H1 (cell line): ENCODE measurements around the gene PLD2. TPM values are rescaled to one million over a fixed set of nuclear protein-coding genes. Genes with fewer than 3 reads are reported as not detected.

Experiments
- ASH2L ChIP-seq: fragments of 200-600, 300-600 bp; sonication (generic); IDR thresholded peaks from one replicate; pipeline ENCODE4 v1.7.1; 2017; ENCODE audit warnings: low read length
- BACH1 ChIP-seq: IDR thresholded peaks from 2 replicates; pipeline ENCODE4 v1.6.1; 2012; ENCODE audit warnings: low read length, improper control_type of control experiment
- POLR2A ChIP-seq, 2 experiments: IDR thresholded peaks; 1 replicate in 1 of 2; 2 replicates in 1 of 2; pipeline ENCODE4 v1.6.1; 2011; ENCODE audit warnings: low read depth in 2 of 2, low read length in 2 of 2, mild to moderate bottlenecking in 2 of 2; ENCODE audit errors: control extremely low read depth in 1 of 2
- RAD21 ChIP-seq, 2 experiments: IDR thresholded peaks in 1 of 2; conservative IDR thresholded peaks in 1 of 2; 2 replicates each; pipeline ENCODE4 v1.6.1; 2011; ENCODE audit warnings: low read depth in 2 of 2, low read length in 2 of 2, improper control_type of control experiment in 1 of 2, inconsistent platforms in 1 of 2, mild to moderate bottlenecking in 1 of 2, moderate library complexity in 1 of 2
- SP1 ChIP-seq: IDR thresholded peaks from 2 replicates; pipeline ENCODE4 v1.6.1; 2011; ENCODE audit warnings: low read depth, low read length
- SP4 ChIP-seq: IDR thresholded peaks from 2 replicates; pipeline ENCODE4 v1.6.1; 2012; ENCODE audit warnings: low read length, inconsistent platforms
- USF2 ChIP-seq: IDR thresholded peaks from 2 replicates; pipeline ENCODE4 v1.6.1; 2011; ENCODE audit warnings: low read length, improper control_type of control experiment
- ZNF274 ChIP-seq: IDR thresholded peaks from 2 replicates; pipeline ENCODE4 v1.7.0; 2012; ENCODE audit warnings: low read length, borderline replicate concordance; ENCODE audit errors: extremely low read depth
- polyA plus RNA-seq, 7 experiments: library from polyadenylated mRNA; depleted of rRNA in 3 of 7; stranded (reverse) in 5 of 7; unstranded in 2 of 7; fragments of >200 nt in 5 of 7; fragments of 200-250 nt in 2 of 7; gene quantifications; 1 replicate in 5 of 7; 2 replicates in 1 of 7; 4 replicates in 1 of 7; pipeline versions ENCODE4 v1.2.1 to v1.2.3, GENCODE V29; 2011 to 2013; ENCODE audit warnings: missing spikeins in 2 of 7, mixed read lengths in 2 of 7
- total RNA-seq: library from RNA; stranded (reverse); fragmentation: NEBNext Ultra II Directional; extraction: Animal tissue kit (Norgen Biotek cat#: 25700); gene quantifications from 2 replicates; pipeline ENCODE4 v1.2.1, GENCODE V29; 2021
- TF ChIP-seq, protein P1 (sequence below): IDR thresholded peaks from 2 replicates; pipeline ENCODE4 v1.6.1; 2012; ENCODE audit warnings: inconsistent platforms
- TF ChIP-seq, protein P2 (sequence below): IDR thresholded peaks from 2 replicates; pipeline ENCODE4 v1.6.1; 2012; ENCODE audit warnings: inconsistent platforms
- TF ChIP-seq, protein P3 (sequence below), 3 experiments: IDR thresholded peaks; 1 replicate in 2 of 3; 2 replicates in 1 of 3; pipeline versions ENCODE4 v1.5.1 to v1.6.1; 2011; ENCODE audit warnings: low read length in 3 of 3, mild to moderate bottlenecking in 3 of 3, inconsistent platforms in 2 of 3, low read depth in 1 of 3, moderate library complexity in 1 of 3; ENCODE audit not compliant: insufficient read depth in 1 of 3; ENCODE audit errors: control extremely low read depth in 1 of 3

PLD2 gene
- total and polyA plus RNA-seq, 2 of the 8 experiments (the other 6 are each of a cell fraction or from before 2014, with no cell fraction given): 44.3 to 48.4 TPM

DNA sequence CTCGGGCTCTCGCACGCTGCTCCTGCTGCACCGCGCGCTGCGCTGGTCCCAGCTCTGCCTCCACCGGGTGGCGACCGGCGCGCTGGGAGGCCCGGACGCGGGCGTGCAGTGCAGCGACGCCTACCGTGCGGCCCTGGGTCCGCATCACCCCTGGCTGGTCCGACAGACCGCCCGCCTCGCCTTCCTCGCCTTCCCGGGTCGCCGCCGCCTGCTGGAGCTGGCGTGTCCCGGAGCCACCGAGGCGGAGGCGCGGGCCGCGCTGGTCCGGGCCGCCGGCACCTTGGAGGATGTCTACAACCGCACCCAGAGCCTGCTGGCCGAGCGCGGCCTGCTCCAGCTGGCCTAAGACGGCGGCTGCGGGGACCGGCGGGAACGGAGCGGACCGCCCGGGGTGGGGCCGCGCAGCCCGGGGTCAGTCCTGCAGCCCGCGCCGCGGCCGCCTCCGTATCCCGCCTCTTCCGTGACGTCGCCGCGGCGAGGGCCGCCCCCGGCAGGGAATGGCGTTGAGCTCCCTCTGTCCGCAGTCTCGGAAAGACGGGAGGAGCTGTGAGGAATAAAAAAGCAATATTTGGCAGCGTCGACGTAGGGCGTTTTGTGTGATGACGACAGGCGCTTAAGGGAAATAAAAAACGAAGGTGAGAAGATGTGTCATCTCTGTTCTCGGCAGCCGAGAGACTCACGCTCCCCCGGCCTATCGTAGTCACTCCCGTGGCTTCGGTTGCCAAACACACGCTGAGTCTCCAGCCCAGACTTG lies 16.8 kb upstream of the PLD2 start (continued):
- TF ChIP-seq SP4 (no peak), SP1 (no peak), BACH1 (no peak), POLR2A (IDR thresholded peaks at IDR 0.05; ENCODE audit: control extremely low read depth in 1 of 2, low read depth in 2 of 2, low read length in 2 of 2) (no peak), RAD21 (IDR thresholded peaks at IDR 0.05 in 1 of 2, conservative IDR thresholded peaks at IDR 0.05 in 1 of 2; ENCODE audit: low read depth in 2 of 2, low read length in 2 of 2) (peak in 1 of 2 experiments; percentile 8; a peak in 2 of 4 replicates), ZNF274 (no peak), ASH2L (peak; percentile 51), USF2 (no peak)
- TF ChIP-seq, protein P1, sequence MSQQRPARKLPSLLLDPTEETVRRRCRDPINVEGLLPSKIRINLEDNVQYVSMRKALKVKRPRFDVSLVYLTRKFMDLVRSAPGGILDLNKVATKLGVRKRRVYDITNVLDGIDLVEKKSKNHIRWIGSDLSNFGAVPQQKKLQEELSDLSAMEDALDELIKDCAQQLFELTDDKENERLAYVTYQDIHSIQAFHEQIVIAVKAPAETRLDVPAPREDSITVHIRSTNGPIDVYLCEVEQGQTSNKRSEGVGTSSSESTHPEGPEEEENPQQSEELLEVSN: peak; percentile 55; the same call in 1 of the 2 replicates
- TF ChIP-seq, protein P2, sequence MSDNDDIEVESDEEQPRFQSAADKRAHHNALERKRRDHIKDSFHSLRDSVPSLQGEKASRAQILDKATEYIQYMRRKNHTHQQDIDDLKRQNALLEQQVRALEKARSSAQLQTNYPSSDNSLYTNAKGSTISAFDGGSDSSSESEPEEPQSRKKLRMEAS: peak; percentile 52; the same call in 1 of the 2 replicates
- TF ChIP-seq, protein P3, sequence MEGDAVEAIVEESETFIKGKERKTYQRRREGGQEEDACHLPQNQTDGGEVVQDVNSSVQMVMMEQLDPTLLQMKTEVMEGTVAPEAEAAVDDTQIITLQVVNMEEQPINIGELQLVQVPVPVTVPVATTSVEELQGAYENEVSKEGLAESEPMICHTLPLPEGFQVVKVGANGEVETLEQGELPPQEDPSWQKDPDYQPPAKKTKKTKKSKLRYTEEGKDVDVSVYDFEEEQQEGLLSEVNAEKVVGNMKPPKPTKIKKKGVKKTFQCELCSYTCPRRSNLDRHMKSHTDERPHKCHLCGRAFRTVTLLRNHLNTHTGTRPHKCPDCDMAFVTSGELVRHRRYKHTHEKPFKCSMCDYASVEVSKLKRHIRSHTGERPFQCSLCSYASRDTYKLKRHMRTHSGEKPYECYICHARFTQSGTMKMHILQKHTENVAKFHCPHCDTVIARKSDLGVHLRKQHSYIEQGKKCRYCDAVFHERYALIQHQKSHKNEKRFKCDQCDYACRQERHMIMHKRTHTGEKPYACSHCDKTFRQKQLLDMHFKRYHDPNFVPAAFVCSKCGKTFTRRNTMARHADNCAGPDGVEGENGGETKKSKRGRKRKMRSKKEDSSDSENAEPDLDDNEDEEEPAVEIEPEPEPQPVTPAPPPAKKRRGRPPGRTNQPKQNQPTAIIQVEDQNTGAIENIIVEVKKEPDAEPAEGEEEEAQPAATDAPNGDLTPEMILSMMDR (IDR thresholded peaks at IDR 0.05; ENCODE audit: control extremely low read depth in 1 of 3, insufficient read depth in 1 of 3, low read depth in 1 of 3, low read length in 3 of 3): peak; percentile 57 to 75 (median 73)
